Measurements from ENCODE around the gene LCN1. TPM values are rescaled to one million over a fixed set of nuclear protein-coding genes. Genes with fewer than 3 reads are reported as not detected.

The LCN1 gene
- total RNA-seq, 2 experiments from 2014 or later = not detected

- Mint-ChIP-seq H3K4me3 (peak overlapping the region; percentile 63), H3K9me3 (no peaks in the 10 kb centered on the region), H3K27ac (no peak overlapping the region), H3K36me3 (peaks cover 21% of the 10 kb centered on the region), H3K4me1 (peaks cover 10% of the 10 kb centered on the region), H3K27me3 (peaks cover 10% of the 10 kb centered on the region)
- peak; percentile 82 for DNase-seq
Measured at GRCh38 chr9:135499326-135500070, 21.7 kb upstream of the LCN1 start.

- DNase-seq = no peak
- Mint-ChIP-seq H3K4me1 (peaks cover 11% of the 10 kb centered on the region), H3K27ac (no peak overlapping the region)
Measured at GRCh38 chr9:135500071-135500524, 21.1 kb upstream of the LCN1 start.

GRCh38 chr9:135500525-135501260, 20.5 kb upstream of the LCN1 start, which contains the start of gene MRPS2:
Gene MRPS2 (plus strand): TSS chr9:135500682. CDS start chr9:135500711, 29 bp downstream.
- peak; percentile 91 for DNase-seq
- H3K27me3 Mint-ChIP-seq = peaks cover 4% of the 10 kb centered on the region
- peaks cover 30% of the 10 kb centered on the region for H3K36me3 Mint-ChIP-seq
- no peaks in the 10 kb centered on the region for H3K9me3 Mint-ChIP-seq
- H3K4me3 Mint-ChIP-seq = peak within 1 kb of the TSS; percentile 93
- peaks cover 11% of the 10 kb centered on the region for H3K4me1 Mint-ChIP-seq
- peak within 1 kb of the TSS; percentile 93 for H3K27ac Mint-ChIP-seq

More at GRCh38 chr9:135500071-135500524, 21.1 kb upstream of the LCN1 start:
- Mint-ChIP-seq H3K4me3 (peak overlapping the region; percentile 93), H3K27me3 (peaks cover 6% of the 10 kb centered on the region), H3K9me3 (no peaks in the 10 kb centered on the region), H3K36me3 (peaks cover 25% of the 10 kb centered on the region)

- Mint-ChIP-seq H3K27ac (peak overlapping the region; percentile 93), H3K4me3 (peak overlapping the region; percentile 93), H3K4me1 (peaks cover 11% of the 10 kb centered on the region), H3K36me3 (peaks cover 30% of the 10 kb centered on the region), H3K9me3 (no peaks in the 10 kb centered on the region), H3K27me3 (peaks cover 4% of the 10 kb centered on the region)
- DNase-seq = peak; percentile 74
Measured at GRCh38 chr9:135501261-135502167, 19.7 kb upstream of the LCN1 start.

- Mint-ChIP-seq H3K4me3 (peak overlapping the region; percentile 93), H3K4me1 (peaks cover 11% of the 10 kb centered on the region), H3K9me3 (no peaks in the 10 kb centered on the region), H3K27me3 (peaks cover 4% of the 10 kb centered on the region), H3K36me3 (peaks cover 30% of the 10 kb centered on the region), H3K27ac (peak overlapping the region; percentile 38)
- no peak for DNase-seq
Measured at GRCh38 chr9:135502168-135502872, 18.9 kb upstream of the LCN1 start.

GRCh38 chr9:135502873-135503321, 18.3 kb upstream of the LCN1 start:
- Mint-ChIP-seq H3K36me3 (peaks cover 30% of the 10 kb centered on the region), H3K27ac (no peak overlapping the region), H3K27me3 (peaks cover under 1% of the 10 kb centered on the region), H3K4me3 (peak overlapping the region; percentile 93), H3K9me3 (no peaks in the 10 kb centered on the region), H3K4me1 (peaks cover 11% of the 10 kb centered on the region)
- no peak for DNase-seq

- no peaks in the 10 kb centered on the region for H3K27me3 Mint-ChIP-seq
- H3K4me3 Mint-ChIP-seq = no peak overlapping the region
- H3K36me3 Mint-ChIP-seq = peaks cover 30% of the 10 kb centered on the region
- H3K27ac Mint-ChIP-seq = no peak overlapping the region
- peaks cover 11% of the 10 kb centered on the region for H3K4me1 Mint-ChIP-seq
- no peak for DNase-seq
- H3K9me3 Mint-ChIP-seq = peaks cover under 1% of the 10 kb centered on the region
Measured at GRCh38 chr9:135503371-135504261, 17.6 kb upstream of the LCN1 start.

GRCh38 chr9:135504262-135505243, 16.7 kb upstream of the LCN1 start:
- H3K9me3 Mint-ChIP-seq = peaks cover 7% of the 10 kb centered on the region
- no peak overlapping the region for H3K4me3 Mint-ChIP-seq
- peaks cover 11% of the 10 kb centered on the region for H3K4me1 Mint-ChIP-seq
- peaks cover 30% of the 10 kb centered on the region for H3K36me3 Mint-ChIP-seq
- no peak overlapping the region for H3K27ac Mint-ChIP-seq
- peak; percentile 51 for DNase-seq
- no peaks in the 10 kb centered on the region for H3K27me3 Mint-ChIP-seq

GRCh38 chr9:135505406-135506187, 15.6 kb upstream of the LCN1 start:
- H3K36me3 Mint-ChIP-seq = peaks cover 28% of the 10 kb centered on the region
- no peak overlapping the region for H3K27ac Mint-ChIP-seq
- H3K9me3 Mint-ChIP-seq = peaks cover 8% of the 10 kb centered on the region
- no peaks in the 10 kb centered on the region for H3K27me3 Mint-ChIP-seq
- no peak for DNase-seq
- H3K4me3 Mint-ChIP-seq = no peak overlapping the region
- peaks cover 11% of the 10 kb centered on the region for H3K4me1 Mint-ChIP-seq

- no peak overlapping the region for H3K27ac Mint-ChIP-seq
- H3K27me3 Mint-ChIP-seq = no peaks in the 10 kb centered on the region
- H3K4me3 Mint-ChIP-seq = no peak overlapping the region
Measured at GRCh38 chr9:135506327-135507103, 14.7 kb upstream of the LCN1 start.

More at GRCh38 chr9:135506327-135507103, 14.7 kb upstream of the LCN1 start:
- Mint-ChIP-seq H3K9me3 (peaks cover 8% of the 10 kb centered on the region), H3K36me3 (peaks cover 27% of the 10 kb centered on the region), H3K4me1 (peaks cover 13% of the 10 kb centered on the region)
- DNase-seq = no peak
